ENCODE measurements around the gene LEFTY2. TPM values are rescaled to one million over a fixed set of nuclear protein-coding genes. Genes with fewer than 3 reads are reported as not detected.

Gene LEFTY2
- total and polyA plus RNA-seq, 10 of the 15 experiments (the other 5 are each of a cell fraction or from before 2014, with no cell fraction given): not detected

DNA sequence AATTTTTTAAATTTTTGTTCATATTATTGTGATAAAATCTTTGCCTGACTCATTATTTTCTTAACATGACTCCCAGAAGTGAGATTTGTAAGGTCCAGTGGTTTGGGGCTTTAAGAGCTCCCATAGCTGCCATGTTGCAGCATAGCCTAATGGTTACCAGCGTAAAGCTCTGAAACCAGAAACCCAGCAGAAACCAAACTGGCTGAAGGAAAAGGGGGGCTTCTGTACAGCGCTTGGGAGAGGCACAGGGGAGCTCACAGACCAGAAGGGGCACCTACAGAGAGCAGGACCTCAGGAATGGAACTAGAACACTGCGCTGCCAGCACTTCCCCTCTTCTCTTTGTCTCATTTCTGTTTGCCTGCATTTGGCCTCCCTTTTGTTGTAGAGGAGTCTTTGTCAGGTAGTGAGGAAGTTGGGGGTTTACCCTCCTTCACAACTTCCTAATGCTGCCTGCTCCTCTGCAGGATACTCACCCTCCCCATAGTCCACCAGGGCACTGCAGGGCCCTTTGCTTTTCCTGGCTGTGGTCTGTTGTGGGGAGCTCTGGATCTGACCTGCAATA, 14.4 kb downstream of the LEFTY2 start:
- peaks cover 3% of the 10 kb centered on the region; the same call in 1 of the 2 replicates for H3K4me1 ChIP-seq (ENCODE audit: control insufficient read depth, insufficient read depth, low read length)
- H3K9me3 ChIP-seq (replicated peaks; ENCODE audit: control insufficient read depth, insufficient read depth, low read length): no peaks in the 10 kb centered on the region
- RAD21 ChIA-PET (ENCODE audit: unreplicated experiment): no interaction called here
- H3K27ac ChIP-seq (ENCODE audit: control insufficient read depth, insufficient read depth): no peak overlapping the region
- SMC1A ChIA-PET (ENCODE audit: uncharacterized antibody, unreplicated experiment): interaction anchor here (2.0 kb wide), 1 partner anchor 48 kb away, joined by 4 read pairs; no protein-coding TSS in a partner anchor
- 94% methylated on average over 3 of the region's 3 CpGs for WGBS (ENCODE audit: insufficient coverage, insufficient replicate concordance, low lambda C conversion rate, missing lambda C conversion rate)
- H3K4me2 ChIP-seq (ENCODE audit: control insufficient read depth, insufficient read depth): no peak overlapping the region
- peaks cover 17% of the 10 kb centered on the region for H3K79me2 ChIP-seq (ENCODE audit: control insufficient read depth, insufficient read depth, low read length)
- TF ChIP-seq MTA3 (IDR thresholded peaks at IDR 0.05; ENCODE audit: borderline replicate concordance, low read length): no peak
- TF ChIP-seq, protein P1, sequence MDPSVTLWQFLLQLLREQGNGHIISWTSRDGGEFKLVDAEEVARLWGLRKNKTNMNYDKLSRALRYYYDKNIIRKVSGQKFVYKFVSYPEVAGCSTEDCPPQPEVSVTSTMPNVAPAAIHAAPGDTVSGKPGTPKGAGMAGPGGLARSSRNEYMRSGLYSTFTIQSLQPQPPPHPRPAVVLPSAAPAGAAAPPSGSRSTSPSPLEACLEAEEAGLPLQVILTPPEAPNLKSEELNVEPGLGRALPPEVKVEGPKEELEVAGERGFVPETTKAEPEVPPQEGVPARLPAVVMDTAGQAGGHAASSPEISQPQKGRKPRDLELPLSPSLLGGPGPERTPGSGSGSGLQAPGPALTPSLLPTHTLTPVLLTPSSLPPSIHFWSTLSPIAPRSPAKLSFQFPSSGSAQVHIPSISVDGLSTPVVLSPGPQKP (IDR thresholded peaks at IDR 0.05; ENCODE audit: low read depth, low read length): no peak
- no peak for TF ChIP-seq JUNB (IDR thresholded peaks at IDR 0.05)
- TF ChIP-seq MEF2B (IDR thresholded peaks at IDR 0.05; ENCODE audit: partially characterized antibody, poor library complexity, severe bottlenecking): no peak
- TF ChIP-seq BMI1 (IDR thresholded peaks at IDR 0.05; ENCODE audit: borderline replicate concordance): no peak
- no TSS peak for BruUV-seq (replicated peaks)
- in situ Hi-C loops (cut with MboI): no loop called here
- no peak for DNase-seq (ENCODE audit: low read depth, low spot score)
- no peak overlapping the region for H3K4me3 ChIP-seq
- H4K20me1 ChIP-seq (ENCODE audit: control insufficient read depth, insufficient read depth): no peaks in the 10 kb centered on the region
- no peak for ATAC-seq
- H2AFZ ChIP-seq (ENCODE audit: control insufficient read depth, low read depth, low read length): peak overlapping the region; percentile 35
- intact Hi-C loops (cut with micrococcal nuclease; ENCODE audit: unreplicated experiment): no loop called here
- CTCF ChIA-PET: no interaction called here
- FAIRE-seq: no peak
- no peaks in the 10 kb centered on the region for H3K27me3 ChIP-seq (replicated peaks in 1 of 2; ENCODE audit: control insufficient read depth in 2 of 2, insufficient read depth in 2 of 2, low read length in 1 of 2)
- no peak overlapping the region for H3K9ac ChIP-seq (ENCODE audit: control insufficient read depth, insufficient read depth, low read length)
- peaks cover 0 to 1% of the 10 kb centered on the region in 2 experiments; a peak in 1 of 4 replicates for H3K36me3 ChIP-seq (ENCODE audit: control insufficient read depth in 2 of 2, insufficient read depth in 2 of 2, low read length in 1 of 2)
- POLR2A ChIA-PET: no interaction called here
